Stimulated activated CD8-positive, alpha-beta memory T cell treated with anti-CD3 and anti-CD28 coated beads, Interleukin-7, amount 100 ng/mL, for 48 hours (primary cell): Measurements from ENCODE around the gene KAT8.
A peak's percentile ranks its signal among the peaks of the same experiment; 100 is the strongest.

ENCODE experiments used
- DNase-seq, 2 donors: peaks; one replicate each; pipeline ENCODE4 v3.0.0-alpha.2; 2020; ENCODE audit warnings: low read depth in 1 of 2; ENCODE audit errors: extremely low read depth in 1 of 2

Gene KAT8

DNA sequence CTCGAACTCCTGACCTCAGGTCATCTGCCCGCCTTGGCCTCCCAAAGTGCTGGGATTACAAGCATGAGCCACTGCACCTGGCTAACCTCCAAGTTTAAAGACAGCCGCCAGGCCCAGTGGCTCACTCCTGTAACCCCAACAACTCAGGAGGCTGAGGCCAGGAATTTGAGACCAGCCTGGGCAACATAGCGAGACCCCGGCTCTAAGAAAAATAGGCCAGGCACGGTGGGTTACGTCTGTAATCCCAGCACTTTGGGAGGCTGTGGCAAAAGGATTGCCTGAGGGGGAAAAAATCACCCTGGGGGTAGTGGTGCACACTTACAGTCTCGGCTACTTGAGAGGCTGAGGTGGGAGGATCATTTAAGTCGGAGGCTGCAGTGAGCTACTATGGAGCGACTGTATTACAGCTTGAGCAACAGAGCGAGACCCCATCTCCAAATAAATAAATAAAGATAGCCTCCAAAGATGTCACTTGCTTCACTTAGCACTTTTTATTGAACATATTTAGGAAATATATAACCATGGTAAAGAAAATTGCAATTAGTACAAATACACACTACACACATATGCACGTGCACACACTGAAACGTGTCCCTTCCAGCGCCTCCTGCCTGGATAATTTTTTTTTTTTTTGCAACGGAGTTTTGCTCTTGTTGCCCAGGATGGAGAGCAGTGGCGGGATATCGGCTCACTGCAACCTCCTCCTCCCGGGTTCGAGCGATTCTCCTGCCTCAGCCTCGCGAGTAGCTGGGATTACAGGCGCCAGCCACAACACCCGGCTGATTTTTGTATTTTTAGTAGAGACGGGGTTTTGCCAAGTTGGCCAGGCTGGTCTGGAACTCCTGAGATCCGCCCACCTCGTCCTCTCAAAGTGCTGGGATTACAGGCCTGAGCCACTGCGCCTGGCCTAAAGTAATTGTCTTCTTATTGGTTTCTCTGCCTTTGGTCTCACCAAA lies 10.7 kb upstream of the KAT8 start:
- no peak for DNase-seq

DNA sequence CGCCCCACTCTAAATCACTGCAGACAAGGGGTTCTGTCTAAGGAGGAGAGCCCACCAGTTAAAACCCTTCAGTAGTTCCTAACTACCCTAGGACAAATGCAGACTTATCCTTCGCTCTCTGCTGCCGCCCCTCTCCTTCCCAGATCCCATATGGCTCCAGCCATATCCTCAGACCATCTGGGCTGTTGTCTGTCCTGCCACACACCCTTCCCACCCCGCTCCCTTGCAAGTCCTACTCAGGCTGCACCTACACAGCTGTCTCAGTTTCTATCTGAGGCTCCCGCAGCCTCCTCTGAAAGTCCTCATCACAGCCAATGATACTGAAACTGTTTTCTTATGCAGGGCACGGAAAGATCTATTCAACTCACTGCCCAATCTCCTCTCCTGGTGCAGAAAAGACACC lies 10.0 kb upstream of the KAT8 start:
- DNase-seq: peak in 1 of 2 donors; percentile 52

DNA sequence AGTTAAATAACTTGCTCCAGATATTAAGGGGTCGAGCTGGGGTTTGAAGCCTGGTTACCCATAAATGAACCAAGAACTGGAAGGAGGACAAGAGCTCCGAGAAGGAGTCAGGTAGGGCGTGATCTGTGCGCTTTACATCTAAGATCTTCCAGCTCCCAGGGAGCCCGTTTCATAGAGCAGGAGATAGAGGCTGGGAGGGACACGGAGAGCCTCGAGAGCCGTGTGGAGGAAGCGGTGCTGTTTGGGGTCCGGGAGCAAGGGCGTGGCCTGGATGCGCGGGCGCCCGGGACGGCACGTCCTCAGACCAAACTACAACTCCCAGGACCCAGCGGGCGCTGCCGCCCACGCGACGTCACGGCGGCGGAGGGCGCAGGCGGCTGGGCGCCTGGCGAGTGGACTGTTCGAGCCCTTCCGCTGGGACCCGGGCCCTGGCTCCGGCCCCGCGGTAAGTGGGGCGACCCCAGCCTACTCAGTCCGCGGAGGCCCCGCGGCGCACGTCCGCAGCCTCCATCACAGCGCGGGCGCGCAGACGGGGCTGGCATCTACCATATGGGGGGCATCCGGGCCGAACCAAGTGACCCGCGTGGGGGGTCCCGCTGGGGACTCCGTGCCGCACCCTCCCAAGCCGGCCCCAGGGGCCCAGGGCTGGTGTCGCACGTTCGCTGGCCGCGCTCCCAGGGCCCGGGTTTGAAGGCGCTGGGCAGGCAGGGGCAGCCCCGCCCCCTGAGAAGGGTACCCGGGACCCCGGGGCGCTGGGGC lies 9.2 kb upstream of the KAT8 start, which contains the start of gene BCKDK:
Gene BCKDK, plus strand, starts transcription at position 352 of the 759 bp plus-strand sequence. CDS start 838 bp downstream, outside the sequence.
- peak; percentile 64 to 73 for DNase-seq

DNA sequence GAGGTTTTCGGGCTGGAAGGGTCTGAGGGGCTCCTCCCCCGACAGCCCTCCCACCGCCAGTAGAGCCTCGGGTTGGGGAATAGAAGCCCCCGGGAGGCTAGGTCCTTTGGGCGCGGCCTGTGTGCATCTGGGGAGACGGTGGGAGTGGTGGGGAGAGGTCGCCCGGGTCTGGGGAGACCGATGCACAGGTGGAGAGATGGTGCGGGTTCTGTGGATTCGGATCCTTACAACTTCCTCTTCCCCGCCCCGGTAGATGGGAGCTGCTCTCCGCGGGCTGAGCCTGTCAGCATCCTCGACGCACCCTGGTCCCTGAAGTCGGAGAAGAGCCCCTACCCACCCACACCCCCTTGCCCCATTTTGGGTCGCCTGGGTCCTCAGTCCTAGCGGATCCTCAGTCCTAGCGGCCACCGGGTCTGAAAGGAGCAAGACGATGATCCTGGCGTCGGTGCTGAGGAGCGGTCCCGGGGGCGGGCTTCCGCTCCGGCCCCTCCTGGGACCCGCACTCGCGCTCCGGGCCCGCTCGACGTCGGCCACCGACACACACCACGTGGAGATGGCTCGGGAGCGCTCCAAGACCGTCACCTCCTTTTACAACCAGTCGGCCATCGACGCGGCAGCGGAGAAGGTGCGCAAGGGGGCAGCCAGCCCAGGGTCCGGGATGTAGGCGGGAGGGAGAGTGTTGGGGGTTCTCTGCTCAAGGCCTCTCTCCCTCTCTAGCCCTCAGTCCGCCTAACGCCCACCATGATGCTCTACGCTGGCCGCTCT lies 8.5 kb upstream of the KAT8 start:
- no peak for DNase-seq

DNA sequence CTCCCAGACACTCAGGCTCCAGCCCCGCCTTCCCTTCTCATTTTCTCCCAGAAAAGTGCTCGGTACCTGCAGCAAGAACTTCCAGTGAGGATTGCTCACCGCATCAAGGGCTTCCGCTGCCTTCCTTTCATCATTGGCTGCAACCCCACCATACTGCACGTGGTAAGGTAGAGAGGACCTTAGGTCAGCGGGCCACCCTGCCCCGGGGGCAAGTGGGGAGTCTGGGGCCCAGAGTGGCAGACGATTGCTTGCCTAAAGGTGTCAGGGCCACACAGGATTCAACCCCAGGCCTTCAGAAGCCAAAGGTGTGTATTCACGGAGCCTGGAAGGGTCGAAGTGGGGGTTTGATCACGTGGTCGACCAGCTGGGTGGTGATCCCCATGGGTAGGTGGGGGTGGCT lies 7.8 kb upstream of the KAT8 start:
- DNase-seq: no peak

DNA sequence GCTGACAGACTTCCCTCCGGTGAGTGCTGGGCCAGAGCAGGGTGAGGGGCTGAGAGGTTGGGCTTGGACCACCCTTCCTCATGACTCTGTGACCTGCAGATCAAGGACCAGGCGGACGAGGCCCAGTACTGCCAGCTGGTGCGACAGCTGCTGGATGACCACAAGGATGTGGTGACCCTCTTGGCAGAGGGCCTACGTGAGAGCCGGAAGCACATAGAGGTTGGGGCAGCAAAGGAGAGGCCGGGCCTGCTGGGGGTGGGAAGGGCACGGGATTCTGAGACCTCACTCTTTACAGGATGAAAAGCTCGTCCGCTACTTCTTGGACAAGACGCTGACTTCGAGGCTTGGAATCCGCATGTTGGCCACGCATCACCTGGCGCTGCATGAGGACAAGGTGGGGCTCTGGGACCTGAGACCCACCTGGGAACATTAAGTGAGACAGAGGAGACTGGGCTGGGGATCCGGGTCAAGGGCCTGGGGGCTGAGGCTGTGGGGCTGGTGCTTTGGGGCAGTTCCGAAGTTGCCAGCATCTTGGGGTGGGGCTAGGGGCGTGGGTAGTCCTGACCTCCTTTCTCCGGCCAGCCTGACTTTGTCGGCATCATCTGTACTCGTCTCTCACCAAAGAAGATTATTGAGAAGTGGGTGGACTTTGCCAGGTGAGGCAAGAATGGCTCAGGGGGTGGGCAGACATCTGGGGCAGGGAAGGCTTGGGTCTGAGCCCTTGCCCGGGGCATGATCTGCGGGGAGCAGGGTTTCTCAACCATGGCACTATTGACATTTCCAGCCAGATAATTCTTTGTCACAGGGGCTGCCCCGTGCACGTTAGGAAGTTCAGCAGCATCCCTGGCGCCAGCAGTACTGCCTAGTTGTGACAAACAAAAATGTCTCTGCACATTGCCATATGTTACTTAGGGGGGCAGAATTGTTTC lies 7.1 kb upstream of the KAT8 start:
- no peak for DNase-seq

DNA sequence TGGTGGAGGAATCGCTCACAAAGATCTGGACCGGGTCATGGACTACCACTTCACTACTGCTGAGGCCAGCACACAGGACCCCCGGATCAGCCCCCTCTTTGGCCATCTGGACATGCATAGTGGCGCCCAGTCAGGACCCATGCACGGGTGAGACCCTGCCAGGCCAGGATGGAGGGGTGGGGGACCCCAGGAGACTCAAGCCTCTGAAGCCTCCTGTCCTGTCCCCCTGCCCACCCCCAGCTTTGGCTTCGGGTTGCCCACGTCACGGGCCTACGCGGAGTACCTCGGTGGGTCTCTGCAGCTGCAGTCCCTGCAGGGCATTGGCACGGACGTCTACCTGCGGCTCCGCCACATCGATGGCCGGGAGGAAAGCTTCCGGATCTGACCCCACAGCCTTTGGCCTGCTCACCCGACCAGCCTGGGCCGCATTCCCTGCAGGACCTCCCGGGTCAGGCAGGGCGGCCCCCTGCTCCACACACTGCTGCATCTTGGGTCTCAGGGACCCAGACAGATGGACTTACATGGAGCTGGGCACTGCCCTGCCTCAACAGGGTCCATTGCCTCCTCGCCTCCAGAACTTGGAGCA lies 5.5 kb upstream of the KAT8 start:
- no peak for DNase-seq

DNA sequence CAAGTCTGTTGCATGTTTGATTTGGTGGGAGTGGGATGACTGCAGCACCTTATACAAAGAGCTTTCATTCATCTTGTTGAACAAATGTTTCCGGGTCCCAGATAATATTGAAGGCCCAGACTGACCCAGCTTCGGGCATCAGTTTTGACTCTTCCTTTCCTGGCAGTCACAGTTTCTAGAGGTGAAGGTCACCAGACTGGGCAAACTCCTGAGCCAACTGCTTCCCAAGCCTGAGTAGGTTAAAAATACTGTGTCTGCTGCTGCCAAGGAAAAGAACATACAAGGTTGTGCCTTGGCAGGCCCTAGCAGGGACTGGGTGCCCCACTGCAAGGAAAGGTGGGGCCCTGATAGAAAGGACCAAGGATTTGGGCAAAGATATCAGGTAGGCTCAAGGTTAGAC lies 4.8 kb upstream of the KAT8 start:
- no peak for DNase-seq

DNA sequence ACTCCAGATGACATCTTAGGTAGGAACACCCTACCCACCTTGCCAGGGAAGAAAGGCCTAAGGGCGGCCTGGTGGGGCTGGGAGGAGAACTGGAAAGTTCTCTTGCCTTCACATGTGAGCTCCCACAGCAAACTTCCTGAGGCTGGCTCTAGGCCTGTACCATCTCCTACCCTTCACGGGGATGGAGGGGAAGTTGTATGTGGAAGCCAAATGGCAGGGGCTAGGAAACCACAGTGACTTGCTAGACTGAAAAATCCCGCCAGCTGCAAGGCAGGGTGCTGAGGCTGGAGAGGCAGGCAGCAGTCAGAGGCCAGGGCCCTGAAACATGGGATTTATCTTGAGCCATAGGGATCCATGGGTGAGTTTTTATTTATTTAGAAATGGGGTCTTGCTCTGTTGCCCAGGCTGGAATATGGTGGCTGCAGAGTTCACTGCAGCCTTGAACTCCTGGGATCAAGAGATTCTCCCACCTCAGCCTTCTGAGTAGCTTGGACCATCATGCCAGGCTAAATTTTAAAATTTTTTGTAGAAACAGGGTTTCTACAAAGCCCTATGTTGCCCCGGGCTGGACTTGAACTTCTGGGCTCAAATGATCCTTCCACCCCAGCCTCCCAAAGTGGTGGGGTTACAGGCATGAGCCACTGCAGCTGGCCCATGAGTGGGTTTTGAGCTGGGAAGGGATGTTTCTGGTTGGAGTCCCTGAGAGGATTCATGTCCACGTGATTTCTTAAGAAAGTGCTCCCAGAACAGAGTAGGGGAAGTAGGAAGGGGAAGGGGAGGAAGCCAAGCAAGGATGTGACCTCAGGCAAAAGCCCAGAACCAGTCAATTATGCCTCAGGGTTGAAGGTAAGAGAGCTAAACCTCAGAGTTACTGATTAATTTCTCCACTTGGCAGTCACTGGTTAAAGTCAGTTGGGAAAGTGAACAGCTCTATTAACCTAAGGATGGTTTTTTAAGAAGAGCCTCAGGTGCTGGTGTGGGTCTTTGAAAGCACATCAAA lies 4.0 kb upstream of the KAT8 start:
- DNase-seq: no peak

DNA sequence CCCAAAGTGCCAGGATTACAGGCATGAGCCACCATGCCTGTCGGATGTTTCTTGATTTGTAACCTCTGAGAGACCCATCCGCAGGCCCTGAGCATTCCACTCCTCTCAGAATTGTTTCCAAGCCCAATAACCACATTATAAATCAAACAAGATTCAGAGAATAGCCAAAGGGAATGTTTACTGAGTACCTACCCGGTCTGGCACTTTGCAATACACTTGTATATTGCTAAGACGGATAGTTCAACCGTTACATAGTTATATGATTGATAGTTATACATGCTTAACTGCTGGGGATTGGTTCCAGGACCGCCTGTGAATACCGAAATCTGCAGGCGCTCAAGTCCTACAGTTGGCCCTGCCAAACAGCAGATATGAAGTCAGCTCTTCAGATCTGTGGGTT lies 3.0 kb upstream of the KAT8 start:
- no peak for DNase-seq

DNA sequence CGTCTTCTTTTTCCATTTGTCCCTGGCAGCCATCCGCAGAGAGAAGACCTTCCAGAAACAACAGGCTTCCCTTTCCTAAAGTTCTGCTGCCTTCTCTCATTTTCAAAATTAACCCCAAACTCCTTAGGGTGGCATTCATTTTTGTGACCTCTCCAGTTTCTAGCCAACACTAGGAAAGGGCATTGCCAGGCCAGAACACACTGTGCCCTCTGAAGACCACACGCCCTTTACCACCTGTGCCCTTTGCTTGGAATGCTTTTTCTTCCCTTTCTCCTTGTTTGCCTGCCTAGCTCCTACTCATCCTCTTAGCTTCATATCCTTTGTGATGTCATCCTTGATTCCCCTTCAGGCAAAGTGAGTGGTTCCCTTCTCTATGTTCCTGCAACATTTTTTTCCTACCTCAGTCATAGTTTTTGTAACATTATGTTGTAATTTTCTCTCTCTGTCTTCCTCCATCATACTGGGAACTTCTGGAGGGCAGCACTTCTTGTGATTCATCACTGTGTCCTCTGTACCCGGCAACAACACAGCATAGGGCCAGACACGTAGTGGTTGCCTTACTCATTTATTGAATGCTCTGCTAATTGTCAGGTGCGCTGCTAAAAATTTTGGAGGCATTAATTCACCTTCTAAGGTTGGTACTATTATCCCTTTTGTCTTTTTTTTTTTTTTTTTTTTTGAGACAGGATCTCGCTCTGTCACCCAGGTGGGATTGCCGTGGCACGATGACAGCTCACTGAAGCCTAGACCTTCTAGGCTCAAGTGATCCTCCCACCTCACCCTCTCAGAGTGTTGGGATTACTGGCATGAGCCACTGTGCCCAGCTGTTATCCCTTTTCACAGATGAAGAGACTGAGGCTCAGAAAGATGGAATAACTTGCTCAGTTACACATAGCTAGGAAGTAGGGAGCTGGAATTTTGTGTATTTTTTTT lies 1.0 kb downstream of the KAT8 start:
- no peak for DNase-seq

DNA sequence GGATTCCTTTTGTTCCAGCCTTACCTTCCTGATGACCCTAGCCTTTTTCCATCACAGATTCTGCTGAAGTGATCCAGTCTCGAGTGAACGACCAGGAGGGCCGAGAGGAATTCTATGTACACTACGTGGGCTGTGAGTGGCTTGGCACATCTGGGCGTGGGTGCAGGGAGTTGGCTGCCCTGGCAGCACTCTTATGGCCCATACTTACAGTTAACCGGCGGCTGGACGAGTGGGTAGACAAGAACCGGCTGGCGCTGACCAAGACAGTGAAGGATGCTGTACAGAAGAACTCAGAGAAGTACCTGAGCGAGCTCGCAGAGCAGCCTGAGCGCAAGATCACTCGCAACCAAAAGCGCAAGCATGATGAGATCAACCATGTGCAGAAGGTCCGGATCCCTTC lies 2.7 kb downstream of the KAT8 start:
- DNase-seq: no peak

DNA sequence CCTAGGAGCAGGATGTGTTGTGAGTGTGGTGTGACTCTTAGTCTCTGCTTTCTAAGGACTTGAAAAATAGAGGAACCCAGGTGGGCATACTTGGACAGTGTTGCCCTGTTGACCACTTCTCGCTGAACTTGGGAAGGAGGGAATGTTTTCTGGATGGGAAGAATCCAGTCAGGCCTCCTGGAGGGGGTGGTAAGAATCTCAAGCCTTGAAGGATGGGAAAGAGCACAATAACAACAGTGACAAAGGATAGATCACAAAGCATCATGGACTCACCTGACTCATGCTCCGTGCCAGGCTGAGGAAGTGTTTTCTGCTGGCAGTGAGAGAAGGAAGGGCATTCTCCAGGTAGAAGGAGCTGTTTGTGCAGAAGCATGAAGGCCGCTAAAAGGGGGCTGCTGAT lies 8.4 kb downstream of the KAT8 start:
- no peak for DNase-seq

DNA sequence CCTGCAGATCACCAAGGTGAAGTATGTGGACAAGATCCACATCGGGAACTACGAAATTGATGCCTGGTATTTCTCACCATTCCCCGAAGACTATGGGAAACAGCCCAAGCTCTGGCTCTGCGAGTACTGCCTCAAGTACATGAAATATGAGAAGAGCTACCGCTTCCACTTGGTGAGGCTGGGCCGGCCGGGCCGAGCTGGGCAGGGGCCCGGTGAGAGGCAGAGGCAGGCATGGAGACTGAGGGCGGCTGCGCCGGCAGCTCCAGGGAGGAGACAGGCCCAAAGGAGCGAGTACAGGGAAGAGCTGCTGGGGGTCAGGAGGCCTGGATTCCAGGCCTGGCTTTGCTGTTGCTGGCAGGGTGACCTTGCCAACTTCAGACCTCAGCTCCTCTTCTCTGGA lies 9.7 kb downstream of the KAT8 start:
- DNase-seq: no peak

DNA sequence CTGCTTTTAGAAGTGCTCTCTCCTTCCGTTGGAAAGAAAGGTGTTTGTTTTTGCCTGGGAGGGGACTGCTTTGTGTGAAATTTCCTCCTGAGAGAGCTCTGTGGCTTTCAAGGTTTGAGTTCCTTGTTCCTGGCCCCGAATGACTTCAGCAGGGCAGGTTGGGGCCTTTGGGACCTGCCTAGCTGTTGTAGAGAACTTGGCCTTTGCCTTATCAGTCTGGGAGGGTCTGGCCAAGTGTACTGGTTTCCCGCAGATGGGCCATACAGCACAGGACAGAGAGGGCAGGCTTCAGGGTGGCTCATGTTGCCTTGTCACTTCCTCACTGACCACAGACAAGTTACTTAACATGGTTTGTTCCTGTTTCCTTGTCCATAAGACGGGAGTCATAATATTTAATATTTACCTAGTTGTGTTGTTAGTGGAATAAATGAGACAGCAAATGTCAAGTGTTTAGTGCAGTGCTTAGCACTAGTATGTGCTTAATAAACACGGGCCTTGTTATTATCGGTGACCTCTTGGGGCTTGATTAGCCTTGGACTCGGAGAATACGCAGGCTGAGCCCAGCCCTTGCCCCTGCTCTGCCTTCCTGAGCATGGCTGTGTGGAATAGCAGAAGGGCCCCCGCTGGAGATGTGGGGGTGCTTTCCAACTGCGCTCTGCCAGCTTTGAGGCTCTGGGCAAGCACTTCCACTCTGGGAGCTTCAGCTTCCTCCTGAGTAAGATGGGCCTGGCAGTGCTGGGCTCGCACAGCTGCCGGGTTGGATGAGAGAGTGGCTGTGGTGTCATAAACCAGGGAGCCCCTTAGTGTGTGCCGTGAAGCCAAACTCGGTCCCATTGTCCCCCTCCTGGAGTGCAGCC lies 11.5 kb downstream of the KAT8 start:
- no peak for DNase-seq

DNA sequence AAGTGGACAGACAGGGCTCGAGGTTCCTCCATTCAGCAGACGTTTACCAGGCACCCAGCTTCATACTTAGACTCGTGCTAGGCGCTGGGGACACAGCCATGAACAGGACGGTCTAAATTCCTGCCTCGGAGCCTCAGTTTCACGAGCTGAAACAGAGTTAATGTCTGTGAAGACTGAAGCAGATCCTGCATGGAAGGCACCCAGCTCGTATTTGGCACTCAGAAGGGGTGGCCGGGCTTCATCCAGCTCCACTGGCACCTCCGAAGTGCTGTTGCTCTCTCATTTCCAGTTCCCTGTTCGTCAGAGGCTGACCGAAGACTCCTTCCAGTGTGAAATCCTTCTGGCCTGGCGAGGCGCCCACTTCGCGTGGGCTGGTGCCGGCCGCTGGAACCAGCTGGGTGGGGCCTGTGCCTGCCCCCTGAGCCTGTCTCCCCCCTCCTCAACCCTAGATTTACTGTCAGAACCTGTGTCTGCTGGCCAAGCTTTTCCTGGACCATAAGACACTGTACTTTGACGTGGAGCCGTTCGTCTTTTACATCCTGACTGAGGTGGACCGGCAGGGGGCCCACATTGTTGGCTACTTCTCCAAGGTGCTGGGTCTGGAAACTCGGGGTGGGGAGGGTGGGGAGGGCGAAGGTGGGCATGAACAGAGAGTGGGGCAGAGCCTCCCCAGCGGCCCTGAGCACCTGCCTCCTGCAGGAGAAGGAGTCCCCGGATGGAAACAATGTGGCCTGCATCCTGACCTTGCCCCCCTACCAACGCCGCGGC lies 12.3 kb downstream of the KAT8 start:
- DNase-seq: no peak
